ENCODE measurements around the gene DARS1. TPM values are rescaled to one million over a fixed set of nuclear protein-coding genes. Genes with fewer than 3 reads are reported as not detected.

Gene DARS1
- total and polyA plus RNA-seq, 2 experiments from 2014 or later: 115 to 148 TPM

DNA sequence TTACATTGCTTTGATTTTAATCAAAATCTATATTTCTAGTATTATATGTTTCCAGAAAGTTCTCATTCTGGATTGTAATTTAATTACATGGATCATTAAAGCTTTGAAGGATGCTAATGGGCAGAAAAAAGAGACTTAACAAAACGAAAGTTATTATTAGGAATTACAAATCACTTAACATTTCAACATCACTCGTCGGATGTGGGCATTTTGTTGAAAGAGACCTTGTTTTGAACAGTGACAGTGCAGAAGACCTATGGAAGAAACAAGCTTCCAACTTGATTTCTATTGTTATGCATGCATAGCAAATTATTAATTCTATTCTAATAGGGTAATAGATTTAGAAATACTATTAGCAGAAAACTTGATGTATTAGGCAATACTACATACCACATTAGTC is 31.4 kb upstream of the DARS1 start:
- no peaks in the 10 kb centered on the region for H3K27me3 ChIP-seq (ENCODE audit: insufficient read depth)
- no peak overlapping the region for H3K4me2 ChIP-seq
- H3K27ac ChIP-seq (ENCODE audit: low read depth): no peak overlapping the region
- no peak for DNase-seq (ENCODE audit: low spot score)
- Mint-ChIP-seq H3K27ac (no peak overlapping the region), H3K36me3 (ENCODE audit: low read depth) (no peaks in the 10 kb centered on the region), H3K9me3 (no peaks in the 10 kb centered on the region), H3K4me3 (no peak overlapping the region), H3K27me3 (ENCODE audit: insufficient read depth, low read depth, poor library complexity) (peaks cover 2% of the 10 kb centered on the region), H3K4me1 (peaks cover 22% of the 10 kb centered on the region)
- H2AFZ ChIP-seq: no peak overlapping the region
- no peaks in the 10 kb centered on the region; the same call in none of the 2 replicates for H3K4me1 ChIP-seq (ENCODE audit: insufficient read depth)
- no peaks in the 10 kb centered on the region for H3K79me2 ChIP-seq (replicated peaks; ENCODE audit: insufficient read depth)
- H3K9me2 ChIP-seq (ENCODE audit: insufficient read depth): no peaks in the 10 kb centered on the region
- no peak for ATAC-seq
- no peaks in the 10 kb centered on the region for H3K36me3 ChIP-seq (ENCODE audit: insufficient read depth)
- no peak overlapping the region for H3K4me3 ChIP-seq
- no peaks in the 10 kb centered on the region for H4K20me1 ChIP-seq (replicated peaks; ENCODE audit: insufficient read depth)
- TF ChIP-seq CREB1 (CRISPR knock-in tag; IDR thresholded peaks at IDR 0.05; ENCODE audit: low read depth) (no peak), EZH2phosphoT487 (IDR thresholded peaks at IDR 0.05; ENCODE audit: unreplicated experiment) (no peak), ZNF114 (CRISPR knock-in tag; IDR thresholded peaks at IDR 0.05) (no peak), EZH2 (IDR thresholded peaks at IDR 0.05; ENCODE audit: low read depth, unreplicated experiment) (no peak), JUNB (IDR thresholded peaks at IDR 0.05; ENCODE audit: unreplicated experiment) (no peak), POLR2AphosphoS5 (IDR thresholded peaks at IDR 0.05; ENCODE audit: low read depth) (no peak), STAT1 (IDR thresholded peaks at IDR 0.05; ENCODE audit: unreplicated experiment) (no peak), NANOG (IDR thresholded peaks at IDR 0.05; ENCODE audit: borderline replicate concordance) (no peak), ZNF331 (CRISPR knock-in tag; IDR thresholded peaks at IDR 0.05; ENCODE audit: low read depth) (no peak)
- TF ChIP-seq, protein P1, sequence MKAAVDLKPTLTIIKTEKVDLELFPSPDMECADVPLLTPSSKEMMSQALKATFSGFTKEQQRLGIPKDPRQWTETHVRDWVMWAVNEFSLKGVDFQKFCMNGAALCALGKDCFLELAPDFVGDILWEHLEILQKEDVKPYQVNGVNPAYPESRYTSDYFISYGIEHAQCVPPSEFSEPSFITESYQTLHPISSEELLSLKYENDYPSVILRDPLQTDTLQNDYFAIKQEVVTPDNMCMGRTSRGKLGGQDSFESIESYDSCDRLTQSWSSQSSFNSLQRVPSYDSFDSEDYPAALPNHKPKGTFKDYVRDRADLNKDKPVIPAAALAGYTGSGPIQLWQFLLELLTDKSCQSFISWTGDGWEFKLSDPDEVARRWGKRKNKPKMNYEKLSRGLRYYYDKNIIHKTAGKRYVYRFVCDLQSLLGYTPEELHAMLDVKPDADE (IDR thresholded peaks at IDR 0.05): no peak
- TF ChIP-seq, protein P2, sequence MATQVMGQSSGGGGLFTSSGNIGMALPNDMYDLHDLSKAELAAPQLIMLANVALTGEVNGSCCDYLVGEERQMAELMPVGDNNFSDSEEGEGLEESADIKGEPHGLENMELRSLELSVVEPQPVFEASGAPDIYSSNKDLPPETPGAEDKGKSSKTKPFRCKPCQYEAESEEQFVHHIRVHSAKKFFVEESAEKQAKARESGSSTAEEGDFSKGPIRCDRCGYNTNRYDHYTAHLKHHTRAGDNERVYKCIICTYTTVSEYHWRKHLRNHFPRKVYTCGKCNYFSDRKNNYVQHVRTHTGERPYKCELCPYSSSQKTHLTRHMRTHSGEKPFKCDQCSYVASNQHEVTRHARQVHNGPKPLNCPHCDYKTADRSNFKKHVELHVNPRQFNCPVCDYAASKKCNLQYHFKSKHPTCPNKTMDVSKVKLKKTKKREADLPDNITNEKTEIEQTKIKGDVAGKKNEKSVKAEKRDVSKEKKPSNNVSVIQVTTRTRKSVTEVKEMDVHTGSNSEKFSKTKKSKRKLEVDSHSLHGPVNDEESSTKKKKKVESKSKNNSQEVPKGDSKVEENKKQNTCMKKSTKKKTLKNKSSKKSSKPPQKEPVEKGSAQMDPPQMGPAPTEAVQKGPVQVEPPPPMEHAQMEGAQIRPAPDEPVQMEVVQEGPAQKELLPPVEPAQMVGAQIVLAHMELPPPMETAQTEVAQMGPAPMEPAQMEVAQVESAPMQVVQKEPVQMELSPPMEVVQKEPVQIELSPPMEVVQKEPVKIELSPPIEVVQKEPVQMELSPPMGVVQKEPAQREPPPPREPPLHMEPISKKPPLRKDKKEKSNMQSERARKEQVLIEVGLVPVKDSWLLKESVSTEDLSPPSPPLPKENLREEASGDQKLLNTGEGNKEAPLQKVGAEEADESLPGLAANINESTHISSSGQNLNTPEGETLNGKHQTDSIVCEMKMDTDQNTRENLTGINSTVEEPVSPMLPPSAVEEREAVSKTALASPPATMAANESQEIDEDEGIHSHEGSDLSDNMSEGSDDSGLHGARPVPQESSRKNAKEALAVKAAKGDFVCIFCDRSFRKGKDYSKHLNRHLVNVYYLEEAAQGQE (IDR thresholded peaks at IDR 0.05; ENCODE audit: unreplicated experiment): no peak
- TF ChIP-seq, protein P3, sequence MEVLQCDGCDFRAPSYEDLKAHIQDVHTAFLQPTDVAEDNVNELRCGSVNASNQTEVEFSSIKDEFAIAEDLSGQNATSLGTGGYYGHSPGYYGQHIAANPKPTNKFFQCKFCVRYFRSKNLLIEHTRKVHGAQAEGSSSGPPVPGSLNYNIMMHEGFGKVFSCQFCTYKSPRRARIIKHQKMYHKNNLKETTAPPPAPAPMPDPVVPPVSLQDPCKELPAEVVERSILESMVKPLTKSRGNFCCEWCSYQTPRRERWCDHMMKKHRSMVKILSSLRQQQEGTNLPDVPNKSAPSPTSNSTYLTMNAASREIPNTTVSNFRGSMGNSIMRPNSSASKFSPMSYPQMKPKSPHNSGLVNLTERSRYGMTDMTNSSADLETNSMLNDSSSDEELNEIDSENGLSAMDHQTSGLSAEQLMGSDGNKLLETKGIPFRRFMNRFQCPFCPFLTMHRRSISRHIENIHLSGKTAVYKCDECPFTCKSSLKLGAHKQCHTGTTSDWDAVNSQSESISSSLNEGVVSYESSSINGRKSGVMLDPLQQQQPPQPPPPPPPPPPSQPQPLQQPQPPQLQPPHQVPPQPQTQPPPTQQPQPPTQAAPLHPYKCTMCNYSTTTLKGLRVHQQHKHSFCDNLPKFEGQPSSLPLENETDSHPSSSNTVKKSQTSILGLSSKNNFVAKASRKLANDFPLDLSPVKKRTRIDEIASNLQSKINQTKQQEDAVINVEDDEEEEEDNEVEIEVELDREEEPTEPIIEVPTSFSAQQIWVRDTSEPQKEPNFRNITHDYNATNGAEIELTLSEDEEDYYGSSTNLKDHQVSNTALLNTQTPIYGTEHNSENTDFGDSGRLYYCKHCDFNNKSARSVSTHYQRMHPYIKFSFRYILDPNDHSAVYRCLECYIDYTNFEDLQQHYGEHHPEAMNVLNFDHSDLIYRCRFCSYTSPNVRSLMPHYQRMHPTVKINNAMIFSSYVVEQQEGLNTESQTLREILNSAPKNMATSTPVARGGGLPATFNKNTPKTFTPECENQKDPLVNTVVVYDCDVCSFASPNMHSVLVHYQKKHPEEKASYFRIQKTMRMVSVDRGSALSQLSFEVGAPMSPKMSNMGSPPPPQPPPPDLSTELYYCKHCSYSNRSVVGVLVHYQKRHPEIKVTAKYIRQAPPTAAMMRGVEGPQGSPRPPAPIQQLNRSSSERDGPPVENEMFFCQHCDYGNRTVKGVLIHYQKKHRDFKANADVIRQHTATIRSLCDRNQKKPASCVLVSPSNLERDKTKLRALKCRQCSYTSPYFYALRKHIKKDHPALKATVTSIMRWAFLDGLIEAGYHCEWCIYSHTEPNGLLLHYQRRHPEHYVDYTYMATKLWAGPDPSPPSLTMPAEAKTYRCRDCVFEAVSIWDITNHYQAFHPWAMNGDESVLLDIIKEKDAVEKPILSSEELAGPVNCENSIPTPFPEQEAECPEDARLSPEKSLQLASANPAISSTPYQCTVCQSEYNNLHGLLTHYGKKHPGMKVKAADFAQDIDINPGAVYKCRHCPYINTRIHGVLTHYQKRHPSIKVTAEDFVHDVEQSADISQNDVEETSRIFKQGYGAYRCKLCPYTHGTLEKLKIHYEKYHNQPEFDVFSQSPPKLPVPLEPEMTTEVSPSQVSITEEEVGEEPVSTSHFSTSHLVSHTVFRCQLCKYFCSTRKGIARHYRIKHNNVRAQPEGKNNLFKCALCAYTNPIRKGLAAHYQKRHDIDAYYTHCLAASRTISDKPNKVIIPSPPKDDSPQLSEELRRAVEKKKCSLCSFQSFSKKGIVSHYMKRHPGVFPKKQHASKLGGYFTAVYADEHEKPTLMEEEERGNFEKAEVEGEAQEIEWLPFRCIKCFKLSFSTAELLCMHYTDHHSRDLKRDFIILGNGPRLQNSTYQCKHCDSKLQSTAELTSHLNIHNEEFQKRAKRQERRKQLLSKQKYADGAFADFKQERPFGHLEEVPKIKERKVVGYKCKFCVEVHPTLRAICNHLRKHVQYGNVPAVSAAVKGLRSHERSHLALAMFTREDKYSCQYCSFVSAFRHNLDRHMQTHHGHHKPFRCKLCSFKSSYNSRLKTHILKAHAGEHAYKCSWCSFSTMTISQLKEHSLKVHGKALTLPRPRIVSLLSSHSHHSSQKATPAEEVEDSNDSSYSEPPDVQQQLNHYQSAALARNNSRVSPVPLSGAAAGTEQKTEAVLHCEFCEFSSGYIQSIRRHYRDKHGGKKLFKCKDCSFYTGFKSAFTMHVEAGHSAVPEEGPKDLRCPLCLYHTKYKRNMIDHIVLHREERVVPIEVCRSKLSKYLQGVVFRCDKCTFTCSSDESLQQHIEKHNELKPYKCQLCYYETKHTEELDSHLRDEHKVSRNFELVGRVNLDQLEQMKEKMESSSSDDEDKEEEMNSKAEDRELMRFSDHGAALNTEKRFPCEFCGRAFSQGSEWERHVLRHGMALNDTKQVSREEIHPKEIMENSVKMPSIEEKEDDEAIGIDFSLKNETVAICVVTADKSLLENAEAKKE (CRISPR knock-in tag; IDR thresholded peaks at IDR 0.05): no peak
- TF ChIP-seq, protein P4, sequence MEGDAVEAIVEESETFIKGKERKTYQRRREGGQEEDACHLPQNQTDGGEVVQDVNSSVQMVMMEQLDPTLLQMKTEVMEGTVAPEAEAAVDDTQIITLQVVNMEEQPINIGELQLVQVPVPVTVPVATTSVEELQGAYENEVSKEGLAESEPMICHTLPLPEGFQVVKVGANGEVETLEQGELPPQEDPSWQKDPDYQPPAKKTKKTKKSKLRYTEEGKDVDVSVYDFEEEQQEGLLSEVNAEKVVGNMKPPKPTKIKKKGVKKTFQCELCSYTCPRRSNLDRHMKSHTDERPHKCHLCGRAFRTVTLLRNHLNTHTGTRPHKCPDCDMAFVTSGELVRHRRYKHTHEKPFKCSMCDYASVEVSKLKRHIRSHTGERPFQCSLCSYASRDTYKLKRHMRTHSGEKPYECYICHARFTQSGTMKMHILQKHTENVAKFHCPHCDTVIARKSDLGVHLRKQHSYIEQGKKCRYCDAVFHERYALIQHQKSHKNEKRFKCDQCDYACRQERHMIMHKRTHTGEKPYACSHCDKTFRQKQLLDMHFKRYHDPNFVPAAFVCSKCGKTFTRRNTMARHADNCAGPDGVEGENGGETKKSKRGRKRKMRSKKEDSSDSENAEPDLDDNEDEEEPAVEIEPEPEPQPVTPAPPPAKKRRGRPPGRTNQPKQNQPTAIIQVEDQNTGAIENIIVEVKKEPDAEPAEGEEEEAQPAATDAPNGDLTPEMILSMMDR (conservative IDR thresholded peaks at IDR 0.05; ENCODE audit: low read depth in 2 of 2): no peak
- no peaks in the 10 kb centered on the region for H3F3A ChIP-seq (replicated peaks; ENCODE audit: low read depth)

All from GM23338 (cell line).